ENCODE measurements around the gene HECW1.

DNA sequence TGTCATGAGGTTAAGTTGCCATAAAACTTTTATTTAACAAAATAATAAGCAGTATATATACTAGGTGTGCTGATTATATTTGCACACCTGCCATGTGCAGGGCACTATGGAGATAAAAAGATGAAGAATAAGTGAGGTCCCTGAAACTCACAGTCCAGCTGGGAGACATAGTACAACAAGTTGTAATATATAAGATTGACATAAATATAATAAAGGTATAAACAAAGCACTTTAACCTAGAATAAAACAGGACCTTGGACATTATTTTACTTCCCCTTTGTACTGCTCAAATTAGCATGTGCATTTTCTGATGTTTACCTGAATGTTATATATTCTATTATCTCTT lies 476.7 kb downstream of the HECW1 start:
- TF ChIP-seq CTCF (conservative IDR thresholded peaks at IDR 0.05; ENCODE audit: low read length) (no peak), EZH2phosphoT487 (IDR thresholded peaks at IDR 0.05; ENCODE audit: borderline replicate concordance) (no peak)
